MM.1S (cell line): ENCODE measurements around the gene PIP.
"Not testable (repeated sequence)": the region's sequence is repeated elsewhere in the genome, so short reads cannot be mapped to it uniquely, and the experiment has no call there.

ENCODE experiments used
- DNase-seq: peaks from one replicate; pipeline ENCODE4 v3.0.0-alpha.2; 2015
- H2AFZ ChIP-seq: fragments of 300-600 bp; sonication (generic); 2 replicates; pipeline ENCODE4 v1.6.0; 2016; ENCODE audit warnings: antibody characterized with exemption, low read length
- H3F3A ChIP-seq: fragments of 300-600 bp; sonication (generic); 2 replicates; pipeline ENCODE4 v1.6.1; 2016; ENCODE audit warnings: mild to moderate bottlenecking, antibody characterized with exemption, low read length, moderate library complexity, mixed read lengths; ENCODE audit not compliant: insufficient read depth
- H3K27ac ChIP-seq: fragments of 300-600 bp; sonication (generic); 2 replicates; pipeline ENCODE4 v1.5.1; 2016; ENCODE audit warnings: mild to moderate bottlenecking, low read length
- H3K27me3 ChIP-seq: fragments of 300-600 bp; sonication (generic); replicated peaks from 2 replicates; pipeline ENCODE4 v1.6.0; 2016; ENCODE audit warnings: low read length; ENCODE audit not compliant: insufficient read depth
- H3K36me3 ChIP-seq: fragments of 300-600 bp; sonication (generic); replicated peaks from 2 replicates; pipeline ENCODE4 v1.6.1; 2016; ENCODE audit warnings: mild to moderate bottlenecking, low read length, mixed read lengths; ENCODE audit not compliant: insufficient read depth
- H3K4me1 ChIP-seq: fragments of 300-600 bp; sonication (generic); 2 replicates; pipeline ENCODE4 v1.6.1; 2016; ENCODE audit warnings: low read length, mixed read lengths
- H3K4me2 ChIP-seq: fragments of 300-600 bp; sonication (generic); 2 replicates; pipeline ENCODE4 v1.6.0; 2016; ENCODE audit warnings: low read depth, low read length
- H3K4me3 ChIP-seq: fragments of 300-600 bp; sonication (generic); 2 replicates; pipeline ENCODE4 v1.5.1; 2016; ENCODE audit warnings: low read length, mixed read lengths
- H3K79me2 ChIP-seq: fragments of 300-600 bp; sonication (generic); 2 replicates; pipeline ENCODE4 v1.6.1; 2016; ENCODE audit warnings: mixed run types, low read length, mixed read lengths
- H3K9ac ChIP-seq: fragments of 300-600 bp; sonication (generic); 2 replicates; pipeline ENCODE4 v1.6.1; 2016; ENCODE audit warnings: low read length, mixed read lengths
- H3K9me2 ChIP-seq: fragments of 300-600 bp; sonication (generic); replicated peaks from 2 replicates; pipeline ENCODE4 v1.6.1; 2016; ENCODE audit warnings: mild to moderate bottlenecking, low read length, mixed read lengths; ENCODE audit not compliant: insufficient read depth
- H3K9me3 ChIP-seq: fragments of 300-600 bp; sonication (generic); replicated peaks from 2 replicates; pipeline ENCODE4 v1.6.1; 2016; ENCODE audit warnings: mild to moderate bottlenecking, low read length, mixed read lengths; ENCODE audit not compliant: insufficient read depth
- H4K20me1 ChIP-seq: fragments of 300-600 bp; sonication (generic); 2 replicates; pipeline ENCODE4 v1.6.1; 2016; ENCODE audit warnings: mild to moderate bottlenecking, low read length, moderate library complexity, mixed read lengths; ENCODE audit not compliant: insufficient read depth
- CTCF ChIP-seq: fragments of 300-600 bp; sonication (generic); IDR thresholded peaks from 2 replicates; pipeline ENCODE4 v1.5.1; 2016; ENCODE audit warnings: antibody characterized with exemption, low read length, mixed read lengths
- EZH2 ChIP-seq: fragments of 300-600 bp; sonication (generic); optimal IDR thresholded peaks from 2 replicates; pipeline ENCODE3; 2017; ENCODE audit warnings: low read depth, mild to moderate bottlenecking, antibody characterized with exemption, low read length, mixed read lengths
- EZH2phosphoT487 ChIP-seq: fragments of 300-600 bp; sonication (generic); IDR thresholded peaks from 2 replicates; pipeline ENCODE4 v1.6.1; 2018; ENCODE audit warnings: antibody characterized with exemption, low read length

Gene PIP

GRCh38 chr7:143148050-143148449 lies 16.2 kb downstream of the PIP start:
- H3K36me3 ChIP-seq = no peaks in the 10 kb centered on the region
- H3K27ac ChIP-seq = no peak overlapping the region
- no peak for DNase-seq
- no peaks in the 10 kb centered on the region for H3K9me3 ChIP-seq
- no peak overlapping the region for H2AFZ ChIP-seq
- 0 out of 2 replicates have a peak, but pooled peaks cover 4% of the 10 kb centered on the region for H3K4me1 ChIP-seq
- no peak overlapping the region for H3K4me2 ChIP-seq
- H3K9me2 ChIP-seq = no peaks in the 10 kb centered on the region
- TF ChIP-seq EZH2 (no peak), EZH2phosphoT487 (no peak), CTCF (no peak)
- H4K20me1 ChIP-seq = no peaks in the 10 kb centered on the region
- H3K4me3 ChIP-seq = no peak overlapping the region
- H3K27me3 ChIP-seq = no peaks in the 10 kb centered on the region
- no peaks in the 10 kb centered on the region for H3F3A ChIP-seq
- no peaks in the 10 kb centered on the region for H3K79me2 ChIP-seq
- no peak overlapping the region for H3K9ac ChIP-seq

DNA sequence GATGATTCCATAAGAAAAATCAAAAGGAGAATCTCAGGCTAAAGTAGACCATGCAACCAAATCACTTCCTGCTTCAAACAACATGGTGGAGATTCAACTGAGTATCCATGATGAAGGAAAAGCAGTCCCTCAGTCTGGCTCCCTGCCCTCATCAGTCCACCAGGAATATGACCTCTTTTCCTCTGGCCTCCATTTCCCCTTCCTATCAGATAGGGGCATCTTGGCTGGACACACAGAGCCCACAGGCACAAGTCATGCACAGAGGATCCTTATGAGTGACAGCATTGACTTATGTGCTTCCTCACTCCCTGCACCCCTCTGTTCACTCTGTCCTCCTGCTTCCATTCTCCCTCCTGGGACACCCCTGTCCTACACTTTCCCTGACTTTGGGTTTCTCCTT lies 16.8 kb downstream of the PIP start:
- Histone ChIP-seq H3K36me3 (no peaks in the 10 kb centered on the region), H3K4me2 (no peak overlapping the region), H3K27me3 (no peaks in the 10 kb centered on the region), H3K9ac (no peak overlapping the region), H3K79me2 (no peaks in the 10 kb centered on the region), H3K4me3 (no peak overlapping the region), H3K4me1 (0 out of 2 replicates have a peak, but pooled peaks cover 4% of the 10 kb centered on the region), H3F3A (no peaks in the 10 kb centered on the region), H4K20me1 (no peaks in the 10 kb centered on the region), H3K27ac (no peak overlapping the region), H3K9me3 (no peaks in the 10 kb centered on the region), H2AFZ (no peak overlapping the region), H3K9me2 (no peaks in the 10 kb centered on the region)
- TF ChIP-seq CTCF (no peak), EZH2phosphoT487 (no peak), EZH2 (no peak)
- DNase-seq = no peak

DNA sequence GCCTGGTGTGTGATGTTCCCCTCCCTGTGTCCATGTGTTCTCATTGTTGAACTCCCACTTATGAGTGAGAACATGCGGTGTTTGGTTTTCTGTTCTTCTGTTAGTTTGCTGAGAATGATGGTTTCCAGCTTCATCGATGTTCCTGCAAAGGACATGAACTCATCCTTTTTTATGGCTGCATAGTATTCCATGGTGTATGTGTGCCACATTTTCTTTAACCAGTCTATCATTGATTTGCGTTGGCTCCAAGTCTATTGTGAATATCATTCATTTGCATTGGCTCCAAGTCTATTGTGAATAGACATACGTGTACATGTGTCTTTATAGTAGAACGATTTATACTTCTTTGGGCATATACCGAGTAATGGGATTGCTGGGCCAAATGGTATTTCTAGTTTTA lies 18.8 kb downstream of the PIP start:
- H3K9ac ChIP-seq, H3K9me3 ChIP-seq, H3K27ac ChIP-seq, H3F3A ChIP-seq, H3K9me2 ChIP-seq, H3K79me2 ChIP-seq, DNase-seq, H3K4me1 ChIP-seq, H3K4me2 ChIP-seq, H3K27me3 ChIP-seq, H4K20me1 ChIP-seq, H3K36me3 ChIP-seq, H3K4me3 ChIP-seq, H2AFZ ChIP-seq: not testable (repeated sequence)

DNA sequence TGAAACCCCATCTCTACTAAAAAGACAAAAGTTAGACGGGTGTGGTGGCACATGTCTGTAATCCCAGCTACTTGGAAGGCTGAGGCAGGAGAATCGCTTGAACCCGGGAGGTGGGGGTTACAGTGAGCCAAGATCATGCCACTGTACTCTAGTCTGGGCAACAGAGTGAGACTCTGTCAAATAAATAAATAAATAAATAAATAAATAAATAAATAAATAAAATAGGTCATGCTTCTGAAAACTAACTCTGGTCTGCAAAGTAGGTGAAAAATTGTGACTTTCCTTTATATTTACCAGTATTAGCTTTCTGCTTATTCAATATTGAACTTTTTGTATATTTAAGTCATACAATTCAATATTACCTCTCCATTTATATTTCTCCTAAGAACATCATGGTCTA lies 26.7 kb downstream of the PIP start:
- not testable (repeated sequence) for H3K9ac ChIP-seq, H3K4me3 ChIP-seq, H3K36me3 ChIP-seq, H3K4me1 ChIP-seq, H3K79me2 ChIP-seq, H3F3A ChIP-seq, H3K27ac ChIP-seq, H3K4me2 ChIP-seq, H4K20me1 ChIP-seq, H3K9me2 ChIP-seq, H3K9me3 ChIP-seq, H2AFZ ChIP-seq, H3K27me3 ChIP-seq, DNase-seq
